Hematopoietic multipotent progenitor cell treated with erythropoietin and hydrocortisone succinate and interleukin-3 and kit ligand, for 8 days (in vitro differentiated cells): ENCODE results near the gene UBASH3B.
"Not testable (repeated sequence)": the region's sequence is repeated elsewhere in the genome, so short reads cannot be mapped to it uniquely, and the experiment has no call there.

Experiments used
- DNase-seq: peaks from one replicate; pipeline ENCODE4 v3.0.0-alpha.2; 2015

Gene UBASH3B

GRCh38 chr11:122711831-122712381 lies 56.4 kb downstream of the UBASH3B start:
- peak; percentile 39 for DNase-seq

- DNase-seq, result no peak
Measured at GRCh38 chr11:122714004-122714403, 58.5 kb downstream of the UBASH3B start.

GRCh38 chr11:122714484-122714883 lies 59.0 kb downstream of the UBASH3B start:
- no peak for DNase-seq

GRCh38 chr11:122715548-122716440 lies 60.3 kb downstream of the UBASH3B start:
- DNase-seq, result no peak

- peak; percentile 60 for DNase-seq
Measured at GRCh38 chr11:122717264-122717867, 61.8 kb downstream of the UBASH3B start.

- DNase-seq, result no peak
Measured at GRCh38 chr11:122720107-122720881, 64.8 kb downstream of the UBASH3B start.

DNA sequence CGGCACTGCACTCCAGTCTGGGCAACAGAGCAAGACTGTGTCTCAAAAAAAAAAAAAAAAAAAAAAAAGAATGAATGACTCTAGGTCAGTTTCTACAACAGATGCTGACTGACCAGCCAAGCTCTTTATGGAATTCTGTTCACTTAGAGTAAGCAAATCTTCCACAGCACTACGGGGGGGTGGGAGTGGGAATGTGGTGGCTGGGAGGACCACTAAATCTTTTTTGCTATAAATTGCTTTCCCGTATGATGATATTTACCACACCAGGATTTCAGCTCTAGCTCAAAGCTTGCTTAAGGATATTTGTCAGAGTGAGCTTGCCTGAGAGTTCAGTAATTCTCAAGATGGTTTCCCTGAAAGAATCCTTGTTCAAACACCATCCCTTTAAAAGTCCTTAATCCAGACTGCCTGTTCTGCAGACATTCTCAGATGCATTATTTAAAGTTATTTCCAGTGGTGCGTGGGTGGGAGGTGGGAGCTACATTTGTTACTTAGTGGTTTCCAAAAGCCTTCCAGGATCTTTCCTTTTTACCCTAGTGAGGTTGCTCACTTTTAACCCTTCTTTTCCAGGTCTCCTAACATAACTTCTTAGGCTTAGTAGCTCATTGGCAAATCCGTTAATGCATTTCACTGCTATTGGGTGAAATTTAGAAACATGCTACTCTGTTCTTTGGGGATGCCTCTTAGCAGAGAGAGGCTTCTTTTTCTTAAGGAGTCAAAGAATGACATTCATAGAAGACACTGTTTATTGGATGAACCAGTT lies 65.9 kb downstream of the UBASH3B start:
- DNase-seq, result no peak

DNA sequence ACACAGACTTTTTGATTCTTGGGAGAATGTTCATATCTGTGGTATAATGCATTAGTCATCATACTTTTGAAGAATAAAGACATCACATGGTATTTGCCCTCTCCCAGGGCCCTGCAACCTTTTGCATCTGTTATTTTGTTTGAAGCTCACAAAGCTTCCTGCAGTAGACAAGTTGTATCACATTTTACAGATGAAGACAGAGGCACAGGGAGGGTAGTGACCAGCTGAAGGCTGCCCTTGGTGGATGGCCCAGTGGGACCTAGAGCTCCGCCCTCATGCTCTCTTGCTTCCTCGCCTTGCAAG lies 66.4 kb downstream of the UBASH3B start:
- DNase-seq, result peak; percentile 12

DNA sequence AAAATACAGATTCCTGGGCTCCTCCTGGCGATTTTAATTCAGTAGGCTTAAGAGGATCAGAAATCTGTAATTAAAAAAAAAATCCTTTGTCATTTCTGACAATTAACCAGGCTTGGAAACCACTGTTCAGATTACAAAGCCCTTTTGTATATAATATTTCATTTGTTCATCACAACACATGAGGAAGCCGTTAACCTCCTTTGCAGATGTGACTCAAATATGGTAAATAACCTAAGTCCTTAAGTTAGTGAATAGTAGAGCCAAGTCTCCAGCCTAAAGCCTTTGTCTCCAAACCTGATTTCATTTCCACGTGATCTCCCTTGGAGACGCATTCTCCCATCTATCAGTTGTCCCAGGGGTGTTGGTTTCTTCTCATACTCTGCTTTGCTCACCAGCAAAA lies 67.6 kb downstream of the UBASH3B start:
- DNase-seq, result no peak

DNA sequence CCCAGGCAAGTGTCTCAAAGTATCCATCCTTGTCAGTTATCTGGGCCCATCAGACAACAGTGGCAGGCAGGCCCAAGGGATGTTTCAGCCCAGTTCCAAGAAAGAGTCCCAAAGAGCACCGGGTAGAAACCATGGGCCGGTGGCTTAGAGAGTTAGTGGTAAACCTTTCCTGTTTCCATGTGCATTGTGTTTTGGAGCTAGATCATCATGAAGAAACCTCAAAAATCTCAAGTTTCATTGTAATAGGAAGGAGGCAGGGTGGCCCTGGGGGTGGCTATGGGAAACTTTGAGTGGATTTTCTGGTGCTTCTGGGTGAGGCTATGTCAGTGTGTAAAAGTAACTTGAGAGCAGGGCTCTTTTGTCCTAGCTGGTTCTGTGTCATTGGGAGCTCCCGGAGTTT lies 68.1 kb downstream of the UBASH3B start:
- peak; percentile 36 for DNase-seq

- no peak for DNase-seq
Measured at GRCh38 chr11:122724520-122724919, 69.0 kb downstream of the UBASH3B start.

DNA sequence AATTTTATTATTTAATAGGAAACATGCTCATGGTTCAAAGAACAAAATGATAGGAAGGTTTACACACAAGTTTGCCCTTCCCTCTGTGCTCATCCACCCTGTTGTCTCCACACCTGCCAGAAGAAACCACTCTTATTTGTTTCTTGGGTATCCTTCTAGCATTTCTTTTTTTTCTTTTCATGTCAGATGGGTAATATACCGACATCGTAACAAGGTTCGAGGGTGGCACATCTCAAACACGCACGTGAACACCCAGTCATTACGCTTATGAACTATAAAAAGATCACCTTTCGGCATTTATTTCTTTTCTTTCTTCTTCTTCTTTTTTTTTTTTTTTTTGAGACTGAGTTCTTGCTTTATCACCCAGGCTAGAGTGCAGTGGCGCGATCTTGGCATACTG lies 70.5 kb downstream of the UBASH3B start:
- DNase-seq, result no peak

- DNase-seq, result no peak
Measured at GRCh38 chr11:122727101-122727929, 71.8 kb downstream of the UBASH3B start.

GRCh38 chr11:122728561-122728960 lies 73.0 kb downstream of the UBASH3B start:
- DNase-seq, result no peak

- DNase-seq, result no peak
Measured at GRCh38 chr11:122729139-122729538, 73.6 kb downstream of the UBASH3B start.

- not testable (repeated sequence) for DNase-seq
Measured at GRCh38 chr11:122730694-122731093, 75.2 kb downstream of the UBASH3B start.

DNA sequence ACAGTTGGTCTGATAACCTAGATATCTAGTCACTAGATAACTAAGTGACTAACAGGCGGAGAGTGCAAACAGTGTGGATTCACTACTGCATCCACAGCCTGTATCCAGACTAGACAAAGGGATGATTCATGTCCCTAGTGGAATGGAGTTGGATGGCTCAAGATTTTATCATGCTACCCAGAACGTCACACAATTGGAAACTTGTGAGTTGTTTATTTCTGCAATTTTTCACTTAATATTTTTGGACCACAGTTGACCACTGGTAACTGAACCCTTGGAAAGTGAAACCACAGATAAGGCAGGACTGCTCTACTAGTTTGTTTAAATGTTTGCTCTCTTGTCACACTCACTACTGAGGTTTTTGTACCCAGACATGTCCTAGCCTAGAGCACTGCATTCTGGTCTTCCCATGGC lies 76.0 kb downstream of the UBASH3B start:
- peak; percentile 46 for DNase-seq

GRCh38 chr11:122732342-122733315 lies 77.1 kb downstream of the UBASH3B start:
- DNase-seq, result no peak

- no peak for DNase-seq
Measured at GRCh38 chr11:122733318-122733717, 77.8 kb downstream of the UBASH3B start.

DNA sequence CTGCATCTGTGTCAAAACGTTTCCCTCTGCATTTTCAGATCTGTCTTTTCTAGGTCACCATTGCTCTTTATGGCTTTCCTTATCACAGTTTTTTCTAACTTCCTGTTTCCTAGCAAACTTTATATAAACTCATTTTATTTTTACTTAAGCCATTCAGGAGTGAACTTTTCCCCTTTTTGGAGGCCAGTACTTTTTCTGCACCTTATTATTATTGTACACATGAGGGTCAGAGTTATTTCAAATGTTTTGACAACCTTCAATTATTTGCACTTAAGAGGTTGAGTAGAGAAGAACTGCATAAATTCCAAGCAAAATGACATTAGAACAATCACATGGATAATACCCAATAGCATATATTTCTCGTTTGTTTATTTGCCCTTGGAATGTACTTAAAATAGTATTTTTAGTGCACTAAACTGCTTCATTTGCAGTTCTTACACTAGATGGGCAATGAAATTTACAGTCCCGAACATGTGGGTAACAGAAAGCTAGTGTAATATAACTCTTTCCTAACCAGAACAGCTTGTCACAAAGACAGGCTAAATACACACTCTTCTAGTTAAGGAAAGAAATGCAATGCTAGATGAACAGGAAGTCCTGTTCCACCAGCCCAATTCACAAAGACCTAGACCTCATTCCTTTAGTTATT lies 79.5 kb downstream of the UBASH3B start:
- no peak for DNase-seq
